ENCODE results near the gene ACLY. TPM values are rescaled to one million over a fixed set of nuclear protein-coding genes. Genes with fewer than 3 reads are reported as not detected.
A peak's percentile ranks its signal among the peaks of the same experiment; 100 is the strongest.

Gene ACLY
- total and polyA plus RNA-seq, 2 of the 13 experiments (the other 11 are each of a cell fraction or from before 2014, with no cell fraction given): 111 to 218 TPM

GRCh38 chr17:41907633-41908539, 10.9 kb downstream of the ACLY start:
- POLR2A ChIA-PET: interaction anchor here (0.6 to 4.2 kb wide), 20 partner anchors 9 to 1090 kb away, joined by 3 to 57 read pairs (median 4); partner anchors contain the start of genes ACLY, CNP, DNAJC7 and EIF1
- H3K79me2 ChIP-seq (ENCODE audit: insufficient read depth, low read length): peaks cover 15% of the 10 kb centered on the region
- peaks cover 54% of the 10 kb centered on the region for H3K4me1 ChIP-seq (ENCODE audit: insufficient read depth, low read length)
- CTCF ChIA-PET (ENCODE audit: low intra/inter-chr PET ratio, low total read pairs): no interaction called here
- H2AFZ ChIP-seq (ENCODE audit: low read length): no peak overlapping the region
- intact Hi-C loops (cut with micrococcal nuclease; ENCODE audit: unreplicated experiment): loop anchor here (5.0 kb wide), 1 partner anchor 41 kb away; the partner anchor contains the start of gene KLHL11
- no peaks in the 10 kb centered on the region for H3K27me3 ChIP-seq (ENCODE audit: control insufficient read depth in 1 of 2, insufficient read depth in 2 of 2, low read length in 2 of 2)
- FAIRE-seq (peak; percentile 100), ATAC-seq (peak; percentile 96), DNase-seq (ENCODE audit: low spot score) (peak; percentile 97)
- in situ Hi-C loops (cut with HindIII; ENCODE audit: extremely low pct_ligation_motif_present, low pct_unique_long_range_greater_than_20kb): no loop called here
- H3K9ac ChIP-seq (ENCODE audit: insufficient read depth, low read depth, low read length): peak overlapping the region; percentile 42; the same call in 1 of the 2 replicates
- peak overlapping the region; percentile 52 for H3K4me2 ChIP-seq (ENCODE audit: low read depth, low read length)
- H3K27ac ChIP-seq (ENCODE audit: extremely low read length, insufficient read depth, low read length): peak overlapping the region; percentile 44
- WGBS (ENCODE audit: low lambda C conversion rate): 45% methylated on average over 14 of the region's 14 CpGs
- H3K4me3 ChIP-seq (replicated peaks in 1 of 3; ENCODE audit: insufficient read depth in 1 of 3, low read depth in 2 of 3, low read length in 3 of 3): peak overlapping the region in 1 of 3 experiments; percentile 18; a peak in 1 of 6 replicates
- peaks cover 45 to 74% of the 10 kb centered on the region in 2 experiments for H3K36me3 ChIP-seq (replicated peaks in 1 of 2; ENCODE audit: control insufficient read depth in 1 of 2, insufficient read depth in 2 of 2, low read length in 2 of 2)
- H4K20me1 ChIP-seq (ENCODE audit: insufficient read depth, low read length): 0 out of 2 replicates have a peak, but pooled peaks cover 3% of the 10 kb centered on the region
- H3K9me3 ChIP-seq (ENCODE audit: low read length): no peaks in the 10 kb centered on the region
- BruUV-seq (replicated peaks): no TSS peak
- TF ChIP-seq POLR2AphosphoS2 (IDR thresholded peaks at IDR 0.05; ENCODE audit: low read depth, low read length): no peak
- TF ChIP-seq GTF3A (CRISPR knock-in tag; conservative IDR thresholded peaks at IDR 0.05): 0 out of 2 replicates have a peak, but pooled peaks have one; percentile 82
- peak; percentile 73; the same call in 1 of the 2 replicates for TF ChIP-seq ZSCAN29 (CRISPR knock-in tag; conservative IDR thresholded peaks at IDR 0.05)
- peak; percentile 55; the same call in 1 of the 2 replicates for TF ChIP-seq SP4 (CRISPR knock-in tag; IDR thresholded peaks at IDR 0.05)
- TF ChIP-seq ZNF431 (CRISPR knock-in tag; IDR thresholded peaks at IDR 0.05; ENCODE audit: borderline replicate concordance, low read depth): no peak; the same call in 1 of the 2 replicates
- no peak for TF ChIP-seq ZNF432 (CRISPR knock-in tag; IDR thresholded peaks at IDR 0.05; ENCODE audit: borderline replicate concordance)
- TF ChIP-seq, protein P1, sequence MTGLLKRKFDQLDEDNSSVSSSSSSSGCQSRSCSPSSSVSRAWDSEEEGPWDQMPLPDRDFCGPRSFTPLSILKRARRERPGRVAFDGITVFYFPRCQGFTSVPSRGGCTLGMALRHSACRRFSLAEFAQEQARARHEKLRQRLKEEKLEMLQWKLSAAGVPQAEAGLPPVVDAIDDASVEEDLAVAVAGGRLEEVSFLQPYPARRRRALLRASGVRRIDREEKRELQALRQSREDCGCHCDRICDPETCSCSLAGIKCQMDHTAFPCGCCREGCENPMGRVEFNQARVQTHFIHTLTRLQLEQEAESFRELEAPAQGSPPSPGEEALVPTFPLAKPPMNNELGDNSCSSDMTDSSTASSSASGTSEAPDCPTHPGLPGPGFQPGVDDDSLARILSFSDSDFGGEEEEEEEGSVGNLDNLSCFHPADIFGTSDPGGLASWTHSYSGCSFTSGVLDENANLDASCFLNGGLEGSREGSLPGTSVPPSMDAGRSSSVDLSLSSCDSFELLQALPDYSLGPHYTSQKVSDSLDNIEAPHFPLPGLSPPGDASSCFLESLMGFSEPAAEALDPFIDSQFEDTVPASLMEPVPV (CRISPR knock-in tag; IDR thresholded peaks at IDR 0.05): no peak; the same call in 1 of the 2 replicates
- peak; percentile 60 for TF ChIP-seq HOMEZ (CRISPR knock-in tag; IDR thresholded peaks at IDR 0.05; ENCODE audit: low read depth)
- no peak for TF ChIP-seq ZBTB14 (CRISPR knock-in tag; IDR thresholded peaks at IDR 0.05)
- TF ChIP-seq ZNF343 (CRISPR knock-in tag; IDR thresholded peaks at IDR 0.05): no peak; the same call in 1 of the 2 replicates
- no peak for TF ChIP-seq CCAR2 (optimal IDR thresholded peaks at IDR 0.05; ENCODE audit: low read depth, low read length)
- no peak for TF ChIP-seq MTERF4 (CRISPR knock-in tag; IDR thresholded peaks at IDR 0.05)
- no peak for TF ChIP-seq ZNF101 (CRISPR knock-in tag; IDR thresholded peaks at IDR 0.05; ENCODE audit: borderline replicate concordance, low read depth)
- TF ChIP-seq PLSCR1 (CRISPR knock-in tag; IDR thresholded peaks at IDR 0.05; ENCODE audit: borderline replicate concordance): no peak

Data from HepG2 (cell line).